Measurements from ENCODE around the gene CCDC82.

The CCDC82 gene

DNA sequence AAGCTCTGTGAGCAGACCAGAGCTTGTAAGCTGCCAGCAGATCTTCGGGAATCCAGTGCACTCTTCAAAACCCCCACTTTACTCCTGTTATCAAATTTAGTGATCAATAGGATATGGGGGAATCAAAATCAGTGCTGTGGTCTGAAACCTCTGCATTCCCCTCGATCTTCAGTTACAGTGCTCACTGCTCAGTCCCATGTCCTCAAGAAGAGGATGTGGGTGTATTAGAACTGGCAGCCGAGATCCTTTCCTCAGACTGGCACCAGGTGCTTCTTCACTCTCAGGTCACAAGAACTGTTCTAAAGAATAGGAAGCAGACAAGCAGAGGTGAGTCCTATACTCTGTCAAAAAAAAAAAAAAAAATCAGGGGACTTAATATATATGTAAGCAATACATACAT is 31.4 kb downstream of the CCDC82 start:
- no peak for DNase-seq

DNA sequence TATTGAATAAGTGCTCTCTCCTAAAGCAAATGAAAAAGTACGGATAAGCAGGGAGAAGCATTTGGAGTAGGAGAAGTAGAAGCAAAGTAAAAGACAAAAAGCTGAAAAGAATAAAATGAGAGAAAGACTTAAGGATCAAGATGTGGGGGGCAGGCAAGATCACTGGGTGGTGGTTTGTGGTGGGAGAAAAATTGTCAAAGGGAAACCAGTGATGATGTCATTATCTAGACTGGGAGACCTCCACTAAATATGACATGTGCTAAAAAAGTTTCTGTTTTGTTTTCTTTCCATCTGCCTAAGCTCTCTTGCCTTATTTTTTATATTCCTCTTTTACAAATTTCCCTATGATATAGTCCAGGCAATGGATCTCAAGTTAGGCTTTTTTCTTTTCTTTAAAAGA is 31.9 kb downstream of the CCDC82 start:
- no peak for DNase-seq

DNA sequence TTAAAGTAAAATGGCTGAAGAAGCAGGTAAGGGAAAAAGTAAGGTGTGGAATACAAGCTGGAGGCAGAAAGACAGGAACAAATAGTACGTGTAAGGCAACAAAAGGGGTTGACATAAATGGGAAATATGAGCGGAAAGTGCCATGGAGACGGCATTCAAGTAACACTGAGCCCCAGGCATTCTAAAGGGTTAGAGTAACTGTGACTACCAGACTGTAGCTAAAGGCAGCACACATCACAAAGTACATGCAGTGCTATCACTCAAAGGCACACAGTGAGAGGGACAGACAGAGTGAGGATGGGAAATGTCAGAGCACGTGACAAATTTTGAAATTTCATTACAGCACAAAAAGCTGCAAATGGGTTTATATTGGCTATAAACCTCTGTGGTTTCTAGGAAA is 32.9 kb downstream of the CCDC82 start:
- no peak for DNase-seq

DNA sequence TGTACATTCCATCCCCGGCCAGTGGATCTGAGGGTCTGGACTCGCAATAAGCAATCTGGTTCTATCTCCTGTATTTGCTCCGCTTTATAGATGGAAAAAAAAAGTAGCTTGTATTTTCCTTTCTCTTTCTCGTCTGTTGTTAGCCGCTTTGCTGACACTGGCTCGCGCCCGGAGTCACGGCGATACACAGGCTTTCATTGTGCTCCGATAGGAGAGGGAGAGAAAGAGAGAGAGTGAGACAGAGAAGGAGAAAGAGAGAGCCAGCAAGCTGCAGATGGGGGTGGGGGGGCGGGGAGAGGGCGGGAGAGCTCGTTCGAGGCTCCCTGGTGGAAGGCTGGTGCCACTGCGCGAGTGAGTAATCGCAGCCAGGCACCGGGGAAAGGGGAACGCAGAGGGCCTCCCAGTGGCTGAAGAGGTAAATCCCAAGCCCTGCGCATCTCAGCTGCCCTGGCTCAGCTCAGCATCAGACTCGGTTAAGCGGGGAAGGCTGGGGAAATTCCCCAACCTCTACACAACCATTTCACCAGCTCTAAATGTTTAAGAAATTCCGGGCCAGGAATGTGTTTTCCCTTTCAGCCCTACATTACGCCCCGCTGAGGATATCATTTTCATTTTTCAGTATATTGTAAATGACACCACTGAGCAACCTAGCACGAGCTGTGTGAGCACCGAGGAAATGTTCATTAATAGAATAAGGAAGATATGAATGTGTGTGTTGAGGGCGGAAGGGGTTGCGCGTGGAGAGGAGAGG is 46.6 kb downstream of the CCDC82 start, which contains the start of gene MAML2:
Gene MAML2, minus strand, starts transcription at position 235 of the 751 bp plus-strand sequence. CDS start 1,300 bp downstream, outside the sequence.
- peak; percentile 97 for DNase-seq

DNA sequence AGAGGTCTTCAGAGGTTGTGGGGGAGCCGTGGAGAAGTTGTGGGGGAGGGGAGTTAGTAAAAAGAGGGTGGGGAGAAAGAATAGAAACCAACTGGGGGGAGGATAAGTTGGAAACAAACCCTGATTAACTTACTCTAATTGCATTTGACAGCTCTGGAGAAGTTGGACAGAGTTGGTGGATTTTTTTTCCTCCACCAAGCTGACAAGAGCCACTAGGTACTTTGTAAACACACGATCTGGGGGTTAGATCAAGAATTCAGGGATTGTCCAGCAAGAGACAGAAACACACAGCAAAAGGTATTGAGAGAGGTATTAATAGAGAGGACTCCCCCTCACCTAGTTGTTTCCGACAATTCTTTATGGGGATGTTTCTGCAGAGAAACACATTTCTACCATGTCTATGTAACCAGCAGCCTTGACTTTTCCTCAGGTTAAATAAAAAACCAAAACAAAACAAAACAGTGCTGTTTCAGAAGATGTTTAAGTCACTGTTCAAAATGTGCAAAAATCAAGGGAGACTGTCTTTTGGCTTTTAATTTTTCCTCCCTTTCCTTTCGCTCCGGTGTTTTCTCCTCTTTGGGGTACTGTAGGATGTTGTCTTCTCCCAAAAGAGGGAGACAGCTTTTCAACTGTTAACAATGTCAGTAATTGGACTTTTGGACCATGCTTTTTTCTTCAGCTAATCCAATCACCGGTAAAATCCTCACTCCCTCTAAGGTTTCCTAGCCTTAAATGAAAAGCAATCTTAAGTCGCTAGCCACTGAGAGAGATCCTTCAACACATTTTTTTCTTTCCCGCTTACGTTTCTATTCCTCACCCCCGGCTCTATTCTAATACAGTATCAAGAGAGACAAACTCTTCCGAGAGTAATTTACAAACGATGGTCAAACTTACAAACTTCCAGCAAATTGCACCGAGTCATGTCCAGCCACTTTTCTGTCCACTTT is 47.4 kb downstream of the CCDC82 start:
- no peak for DNase-seq

DNA sequence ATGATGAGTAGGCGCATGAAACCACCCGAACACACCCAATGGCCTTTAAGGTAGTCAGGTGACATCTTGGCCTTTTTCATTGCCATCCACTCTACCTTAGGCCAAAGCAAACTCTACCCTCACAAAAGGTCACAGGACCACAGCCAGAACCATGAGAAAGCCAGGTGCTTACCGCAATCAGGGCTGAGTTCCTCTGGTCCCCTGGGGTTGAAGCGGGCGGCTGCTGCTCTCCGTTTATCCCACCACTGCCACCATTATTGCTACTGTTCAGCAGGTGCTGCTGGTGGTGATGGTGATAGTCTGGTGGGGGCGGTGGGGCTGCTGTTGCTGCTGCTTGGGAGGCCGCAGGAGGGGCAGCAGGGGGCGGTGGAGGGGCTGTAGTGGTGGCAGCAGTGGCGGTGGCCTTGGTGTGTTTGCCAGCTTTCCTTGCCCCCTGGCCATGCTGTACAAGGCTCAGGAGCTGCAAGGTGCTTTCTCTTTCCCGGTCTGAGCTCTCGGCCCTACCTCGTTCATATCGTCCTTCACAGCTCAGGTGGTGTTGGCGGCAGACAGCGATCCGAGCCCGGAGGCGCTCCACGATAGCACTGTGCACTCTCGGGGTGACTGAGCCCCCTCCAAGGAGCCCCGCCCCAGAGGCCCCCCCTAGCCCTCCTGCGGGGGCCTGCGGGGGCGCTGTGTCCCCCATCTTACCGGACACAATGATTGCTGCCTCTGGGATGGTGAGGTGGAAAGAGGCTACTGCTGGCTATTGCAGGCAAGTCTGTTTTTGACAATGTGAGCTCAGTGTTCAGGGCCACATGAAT is 48.3 kb downstream of the CCDC82 start:
- peak; percentile 60 for DNase-seq

DNA sequence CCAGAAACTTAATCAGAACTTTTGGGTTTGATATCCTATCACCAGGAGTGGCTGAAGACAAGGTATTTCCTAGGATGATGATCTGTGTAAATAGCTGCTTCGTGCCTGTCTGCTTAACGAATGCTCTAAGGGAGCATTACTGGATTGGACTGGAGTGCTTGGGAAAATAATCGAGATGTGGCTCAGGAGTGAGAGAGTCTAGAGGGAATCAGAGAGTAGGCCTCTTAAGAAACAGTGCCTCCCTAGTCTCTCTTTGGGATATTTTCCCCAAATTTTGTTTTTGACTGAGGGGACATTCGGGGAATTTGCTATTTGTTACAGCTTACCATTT is 49.2 kb downstream of the CCDC82 start:
- DNase-seq = no peak

DNA sequence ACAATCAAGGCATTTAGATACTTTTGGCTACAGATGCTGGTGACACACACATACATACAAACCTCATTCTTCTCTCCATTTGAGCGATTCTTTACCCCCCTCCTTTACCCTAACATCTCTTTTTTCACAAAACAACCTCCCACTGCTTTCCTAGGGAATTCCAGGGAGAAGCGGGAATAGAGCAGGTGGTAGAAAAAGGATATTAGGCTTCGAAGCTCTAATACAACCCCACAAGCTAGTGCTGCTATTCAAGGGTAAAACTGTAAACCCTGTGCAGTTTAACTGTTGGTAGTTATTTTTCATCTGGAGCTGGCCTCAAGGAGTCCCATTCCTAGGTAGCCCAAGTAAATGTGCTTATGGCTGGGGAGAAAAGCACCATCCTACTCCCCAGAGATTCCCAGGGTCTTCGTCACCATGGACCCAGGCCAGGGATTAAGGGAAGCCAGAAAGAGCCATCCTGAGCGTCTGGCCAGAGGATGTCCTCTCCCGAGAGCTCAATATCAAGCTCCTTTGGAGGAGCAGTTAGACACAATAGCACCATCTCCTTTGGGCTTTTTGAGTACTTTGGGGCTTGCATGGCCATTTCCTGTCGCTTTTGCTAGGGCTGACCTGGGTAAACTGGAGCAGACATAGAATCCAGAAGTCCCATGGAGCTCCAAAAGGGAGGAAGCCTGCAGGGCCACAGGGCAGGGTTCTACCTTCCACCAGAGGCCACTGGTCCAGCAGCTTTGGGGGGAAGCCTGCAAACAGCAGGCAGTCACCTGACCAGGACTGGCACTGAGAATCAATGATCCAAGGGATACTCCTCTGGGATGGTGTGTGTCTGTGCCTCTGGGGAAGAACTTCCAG is 49.8 kb downstream of the CCDC82 start:
- no peak for DNase-seq

DNA sequence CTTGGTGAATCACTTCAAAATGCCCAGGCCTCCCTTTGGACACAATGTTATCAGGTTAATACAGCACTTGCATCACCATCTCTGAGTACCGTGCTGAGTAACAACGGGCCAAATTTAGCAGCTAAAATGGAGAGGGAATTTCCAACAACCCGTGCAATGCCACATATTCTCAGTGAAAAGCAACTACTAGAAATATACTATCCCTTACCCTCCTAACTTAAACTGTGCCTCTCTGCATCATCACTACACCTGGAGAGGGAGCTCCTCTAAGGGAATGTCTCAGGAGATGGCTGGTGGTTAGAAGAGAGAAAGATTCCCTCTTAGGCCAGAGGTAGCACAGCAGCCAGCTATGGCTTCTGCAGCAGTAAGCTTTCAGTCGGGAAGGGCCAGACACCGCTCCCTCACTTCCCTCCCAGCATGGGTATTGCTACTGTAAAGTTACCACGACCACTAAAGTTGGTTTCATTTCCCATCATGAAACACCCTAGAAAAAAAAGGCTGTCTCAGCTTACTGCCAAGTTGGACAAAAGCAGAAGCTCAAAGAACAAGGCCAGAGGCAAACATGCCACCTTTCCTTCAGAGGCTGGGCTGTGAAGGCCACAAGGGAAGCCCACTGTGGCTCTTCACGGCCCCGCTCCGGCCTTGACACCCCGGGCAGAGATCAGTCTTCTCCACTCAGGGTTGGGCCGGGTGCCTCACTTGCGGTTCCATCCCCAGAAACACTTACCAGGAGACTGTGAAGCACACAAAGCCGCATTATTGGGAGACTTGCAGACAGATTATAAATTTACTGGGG is 50.6 kb downstream of the CCDC82 start:
- DNase-seq = no peak

DNA sequence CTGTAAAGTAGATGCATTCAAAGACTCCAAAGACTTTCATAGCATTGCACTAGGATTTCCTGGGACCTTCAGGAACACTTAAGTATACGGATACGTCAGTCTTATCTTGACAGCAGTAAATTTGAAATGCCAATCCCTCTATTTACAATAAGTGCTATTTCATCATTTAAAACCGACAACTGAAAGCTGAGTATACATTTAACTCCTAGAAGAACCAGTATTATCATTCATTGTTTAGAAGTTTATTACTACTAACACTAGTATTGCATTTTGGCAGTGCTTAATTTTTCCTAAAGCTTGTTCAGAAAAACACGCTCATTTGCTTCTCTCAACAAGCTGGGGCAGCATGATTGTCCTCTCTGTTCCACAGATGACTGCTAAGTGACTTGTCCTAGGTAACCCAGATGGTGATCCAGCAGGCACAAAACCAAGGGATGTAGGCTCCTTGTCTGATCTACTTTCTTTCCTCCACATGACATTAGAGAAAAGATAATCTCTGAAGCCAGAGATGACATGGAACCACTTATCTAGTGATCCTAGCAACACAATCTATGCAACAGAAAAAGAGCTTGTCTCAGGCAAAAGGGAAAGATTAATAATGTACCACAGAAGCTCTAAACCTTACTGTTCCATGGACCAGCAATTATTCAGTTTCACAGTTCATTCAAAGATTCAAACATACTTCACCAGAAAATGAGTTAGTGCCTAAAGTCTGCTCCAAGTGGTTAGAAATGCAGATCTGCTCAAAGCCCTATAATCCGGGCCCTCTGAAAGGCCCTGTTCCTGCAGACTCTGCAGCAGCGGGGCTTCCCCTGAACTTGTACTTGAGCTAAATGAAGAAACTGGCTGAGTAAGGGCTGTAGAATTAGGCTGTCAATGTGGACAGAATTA is 51.9 kb downstream of the CCDC82 start:
- DNase-seq = no peak

DNA sequence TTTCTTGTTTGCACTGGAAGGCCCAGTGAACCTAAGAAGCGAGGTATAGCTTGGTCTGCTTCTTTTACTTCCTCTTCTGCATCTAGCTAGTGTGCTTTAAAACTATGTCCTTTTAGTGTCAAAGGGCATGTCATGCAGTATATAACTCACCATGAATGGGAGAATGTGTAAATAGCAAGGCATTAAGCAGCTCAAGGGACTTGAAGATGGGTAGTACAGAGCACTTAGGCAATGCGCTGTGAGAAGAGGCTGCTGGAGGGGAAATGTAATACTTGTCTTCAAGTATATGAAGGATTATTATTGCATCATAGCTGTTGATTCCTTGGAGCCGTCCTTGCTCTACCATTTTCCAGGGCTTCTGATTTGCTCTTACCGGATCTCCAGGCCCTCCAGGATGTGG is 54.3 kb downstream of the CCDC82 start:
- no peak for DNase-seq

DNA sequence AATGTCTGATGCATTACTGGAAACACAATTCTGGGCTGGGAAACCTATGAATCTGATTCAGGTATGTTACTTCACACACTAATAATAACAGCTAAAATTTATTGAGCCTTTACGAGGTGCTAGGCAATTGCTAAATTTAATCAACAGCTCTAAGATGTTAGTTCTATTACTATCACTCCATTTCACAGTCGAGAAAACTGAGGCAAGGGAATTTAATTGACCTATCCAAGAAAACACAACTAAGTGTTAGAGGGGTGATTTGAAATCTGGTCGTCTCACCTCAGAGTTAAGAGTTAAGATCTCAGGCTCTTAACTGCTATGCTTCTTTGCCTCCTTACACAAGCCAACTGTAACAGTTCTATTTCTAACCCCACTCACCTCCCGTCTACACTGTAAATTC is 55.5 kb downstream of the CCDC82 start:
- DNase-seq = no peak

DNA sequence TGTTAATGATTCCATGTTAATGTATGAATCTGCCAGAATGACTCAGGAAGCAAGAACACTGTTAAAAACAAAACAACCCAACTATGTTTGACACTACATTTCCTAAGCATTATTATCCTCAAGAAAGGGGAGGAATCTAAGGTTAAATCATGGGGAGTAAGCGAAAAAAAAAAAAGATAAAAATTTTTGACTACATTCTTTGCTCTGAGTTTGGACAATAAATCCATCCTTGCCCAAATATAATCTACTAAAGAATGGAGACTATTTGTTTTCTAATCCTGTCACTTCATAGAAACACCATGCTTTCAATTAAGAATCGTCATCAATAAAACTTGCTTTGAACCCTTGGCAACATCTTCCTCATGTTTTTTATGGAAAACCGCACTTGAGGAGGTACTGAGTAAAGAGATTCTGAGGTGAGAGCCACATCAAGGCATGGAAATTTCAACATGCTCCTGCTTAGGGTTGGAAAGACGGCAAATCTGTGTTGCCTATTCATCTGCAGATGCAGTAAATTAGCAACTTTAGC is 56.5 kb downstream of the CCDC82 start:
- no peak for DNase-seq

DNA sequence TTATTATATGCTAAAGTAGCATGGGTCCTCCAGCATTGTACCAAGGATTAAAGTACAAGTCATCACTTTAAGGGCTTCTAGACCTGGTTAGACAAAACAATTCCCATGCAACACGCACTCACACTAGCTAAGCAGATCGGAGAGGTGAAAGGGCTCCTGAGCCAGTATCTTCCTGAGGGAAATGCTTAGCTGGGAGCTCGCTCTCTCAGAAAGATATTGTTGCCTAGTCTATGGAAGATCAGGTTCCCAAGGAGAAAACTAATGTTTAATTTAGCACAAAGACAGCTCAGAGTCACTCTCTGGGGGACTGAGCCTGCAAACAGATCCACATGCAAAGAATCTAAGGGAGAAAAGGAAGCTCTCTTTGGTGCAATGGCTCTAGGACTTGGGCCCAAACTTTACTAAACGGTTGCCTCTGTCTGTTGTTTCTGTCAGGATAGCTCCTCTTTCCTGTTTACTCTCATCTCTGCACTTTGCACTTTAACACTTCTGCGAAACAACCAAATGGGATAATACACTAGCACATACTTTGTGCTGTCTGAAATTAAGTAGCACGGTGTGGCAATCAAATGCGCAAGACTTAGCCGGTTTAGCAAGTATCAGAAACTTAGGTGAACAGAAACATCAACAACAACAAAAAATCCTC is 57.5 kb downstream of the CCDC82 start:
- no peak for DNase-seq

DNA sequence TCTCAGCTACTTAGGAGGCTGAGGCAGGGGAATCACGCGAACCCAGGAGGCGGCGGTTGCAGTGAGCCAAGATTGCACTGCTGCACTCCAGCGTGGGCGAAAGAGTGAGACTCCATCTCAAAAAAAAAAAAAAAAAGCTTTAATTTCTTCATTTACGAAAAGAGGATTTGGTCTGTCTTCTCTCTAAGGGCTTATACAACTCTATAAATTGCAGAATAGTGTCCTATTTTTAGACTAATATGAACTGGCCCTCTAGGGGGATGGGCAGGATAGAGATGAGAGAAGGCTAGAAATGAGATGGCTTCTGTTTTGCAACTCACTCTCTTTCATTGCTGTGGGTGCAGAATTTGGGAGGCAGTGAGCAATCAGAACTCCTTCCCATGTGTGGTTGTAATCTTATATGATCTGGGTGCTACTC is 58.0 kb downstream of the CCDC82 start:
- DNase-seq = no peak

DNA sequence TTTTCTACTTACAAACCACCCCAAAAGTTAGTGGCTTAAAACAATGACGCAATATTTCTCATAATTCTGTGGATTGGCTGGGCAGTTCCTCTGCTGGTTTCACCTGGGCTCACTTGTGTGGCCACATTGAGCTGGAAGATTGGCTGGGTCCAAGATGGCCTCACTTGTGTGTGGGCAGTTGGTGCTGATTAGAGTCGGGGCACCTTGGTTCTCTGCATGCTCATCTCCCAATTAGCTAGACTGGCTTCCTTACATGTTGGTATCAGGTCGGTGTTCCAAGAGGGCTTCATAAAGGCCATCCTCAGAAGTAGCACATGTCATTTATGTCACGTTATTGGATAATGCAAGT is 59.2 kb downstream of the CCDC82 start:
- no peak for DNase-seq

DNA sequence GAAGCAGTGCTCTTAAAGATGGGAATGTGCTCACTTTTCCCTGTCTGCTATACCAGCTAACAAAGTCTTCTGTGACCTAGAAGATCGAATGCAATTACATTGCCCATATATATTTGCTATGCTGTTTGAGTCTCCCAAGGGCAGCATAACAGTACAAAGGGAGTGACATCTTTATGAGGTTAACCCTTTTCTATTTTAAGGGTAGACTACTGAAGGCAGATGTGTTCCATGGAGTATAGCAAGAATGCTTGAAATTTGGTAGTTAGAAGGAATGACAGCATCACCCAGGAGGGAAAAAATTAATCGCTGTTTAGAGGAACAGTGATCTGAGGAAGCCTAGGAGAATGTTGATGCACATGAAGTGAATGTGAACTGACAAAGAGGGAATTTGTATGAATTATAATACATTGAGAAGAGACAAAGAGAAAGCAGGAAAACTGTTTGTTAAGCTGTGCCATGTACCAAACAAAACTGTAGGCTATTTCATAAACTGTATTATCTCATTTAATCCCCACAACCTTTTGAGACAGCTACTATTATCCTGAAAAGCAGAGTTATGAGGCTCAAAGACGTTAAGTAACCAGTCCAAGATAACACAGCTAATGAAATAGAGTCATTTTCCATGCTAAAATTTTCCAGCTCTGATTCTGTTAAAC is 59.7 kb downstream of the CCDC82 start:
- DNase-seq = no peak

DNA sequence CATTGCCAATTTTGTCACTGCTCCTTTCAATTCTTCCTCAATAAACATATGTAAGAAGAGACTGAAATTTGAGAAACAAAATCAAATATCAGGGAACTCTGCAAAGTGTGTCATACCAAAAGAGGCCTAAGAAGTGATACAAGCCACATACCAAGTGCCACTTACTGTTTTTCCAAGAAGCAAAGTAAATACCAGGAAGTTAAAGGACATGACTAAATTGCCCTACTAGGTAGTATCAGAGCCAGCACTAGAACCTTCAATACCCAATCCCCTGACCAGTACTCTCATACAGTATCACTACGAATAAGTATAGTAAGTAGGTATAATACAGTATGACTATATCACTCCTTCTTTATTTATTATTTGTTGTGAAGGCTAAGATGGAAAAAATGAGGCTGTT is 60.3 kb downstream of the CCDC82 start:
- no peak for DNase-seq

DNA sequence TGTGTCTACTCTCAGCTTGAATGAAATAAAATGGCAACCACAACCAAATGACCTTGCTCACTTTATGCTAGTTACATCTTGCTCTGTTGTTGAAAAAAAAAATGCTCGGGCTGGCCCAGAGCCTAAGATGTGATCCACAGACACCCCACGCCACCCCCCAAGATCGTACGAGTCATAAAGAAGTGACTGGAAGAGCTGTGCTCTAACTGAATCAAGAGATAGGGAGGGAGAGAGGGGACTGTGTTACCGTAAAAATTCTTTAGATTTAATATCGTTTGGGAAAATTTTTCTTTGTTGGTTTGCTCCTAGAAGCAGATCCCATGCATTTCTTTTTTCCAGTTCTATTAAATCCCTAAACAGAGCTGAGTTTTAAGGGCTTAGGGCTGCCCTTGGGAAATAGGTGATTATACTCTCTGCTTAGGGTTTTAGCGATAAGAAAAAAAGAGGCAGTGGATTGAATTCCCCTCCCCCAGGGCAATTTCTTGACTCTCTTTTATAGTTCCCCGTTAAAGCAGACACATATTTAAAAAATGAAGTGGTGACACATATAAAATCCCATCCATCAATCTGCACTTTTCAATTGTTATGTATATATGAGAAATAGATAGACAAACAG is 61.2 kb downstream of the CCDC82 start:
- no peak for DNase-seq

Measured in islet precursor cell (in vitro differentiated cells).